EH (cell line): ENCODE measurements around the gene GTF2F2.
A peak's percentile ranks its signal among the peaks of the same experiment; 100 is the strongest.
"Not testable (repeated sequence)": the region's sequence is repeated elsewhere in the genome, so short reads cannot be mapped to it uniquely, and the experiment has no call there.

ENCODE experiments used
- DNase-seq: peaks from one replicate; pipeline ENCODE4 v3.0.0-alpha.2; 2015; ENCODE audit warnings: low read depth

The GTF2F2 gene

DNA sequence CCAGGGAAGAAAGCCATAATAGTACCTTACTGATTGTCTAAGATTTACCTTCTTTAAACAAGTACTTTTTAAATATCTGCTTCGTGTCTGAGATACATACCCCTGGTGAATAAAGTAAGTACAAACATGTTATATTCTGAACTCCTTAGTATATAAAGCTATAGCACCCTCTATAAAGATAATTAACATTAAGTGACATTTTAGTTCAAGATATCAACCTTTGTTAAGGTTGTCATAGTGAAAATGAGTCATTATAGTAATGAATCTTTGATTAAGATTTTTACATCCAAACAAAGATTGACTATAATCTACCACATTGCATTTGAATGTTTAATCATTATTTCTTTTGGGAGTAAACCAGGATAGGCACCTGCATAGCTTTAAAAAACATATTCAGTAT is 135.9 kb downstream of the GTF2F2 start:
- no peak for DNase-seq

GRCh38 chr13:45257638-45258333 is 137.5 kb downstream of the GTF2F2 start:
- DNase-seq, result peak; percentile 74

DNA sequence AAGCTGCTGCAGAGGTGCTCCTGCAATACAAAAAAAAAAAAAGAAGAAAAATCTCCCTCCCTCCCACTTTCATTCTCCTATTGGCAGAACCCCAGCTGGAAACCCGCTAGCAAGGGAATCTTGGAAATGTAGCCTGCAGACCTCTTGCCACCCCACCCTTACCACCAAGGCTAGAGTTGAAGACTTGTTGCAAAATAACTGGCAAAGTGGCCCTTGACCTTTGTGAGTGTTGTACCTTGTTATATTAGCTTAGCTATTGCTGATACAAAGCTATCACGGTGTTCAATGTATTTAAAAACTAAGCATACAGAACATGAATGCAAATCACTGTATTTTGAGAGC is 138.0 kb downstream of the GTF2F2 start:
- no peak for DNase-seq

- no peak for DNase-seq
These were observed 146.9 kb downstream of the GTF2F2 start for GRCh38 chr13:45267215-45267614.

- peak; percentile 61 for DNase-seq
These were observed 148.9 kb downstream of the GTF2F2 start for GRCh38 chr13:45269204-45269603.

DNA sequence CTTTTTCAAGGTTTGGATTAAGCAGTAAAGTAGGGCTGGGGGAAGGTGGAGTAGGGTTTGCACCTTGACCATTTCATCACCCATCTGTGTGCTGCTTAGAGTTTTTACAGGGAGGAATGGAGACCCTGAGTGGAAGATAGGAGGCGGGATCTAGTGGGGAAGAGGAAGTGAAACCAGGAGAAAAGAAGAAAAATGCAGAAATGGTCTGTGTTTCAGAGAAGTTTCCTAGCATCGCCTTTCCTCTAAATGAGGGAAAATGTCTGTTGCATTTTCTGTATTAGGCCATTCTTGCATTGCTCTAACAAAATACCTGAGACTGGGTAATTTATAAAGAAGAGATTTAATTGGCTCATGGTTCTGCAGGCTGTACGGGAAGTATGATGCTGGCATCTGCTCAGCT is 156.6 kb downstream of the GTF2F2 start:
- no peak for DNase-seq

DNA sequence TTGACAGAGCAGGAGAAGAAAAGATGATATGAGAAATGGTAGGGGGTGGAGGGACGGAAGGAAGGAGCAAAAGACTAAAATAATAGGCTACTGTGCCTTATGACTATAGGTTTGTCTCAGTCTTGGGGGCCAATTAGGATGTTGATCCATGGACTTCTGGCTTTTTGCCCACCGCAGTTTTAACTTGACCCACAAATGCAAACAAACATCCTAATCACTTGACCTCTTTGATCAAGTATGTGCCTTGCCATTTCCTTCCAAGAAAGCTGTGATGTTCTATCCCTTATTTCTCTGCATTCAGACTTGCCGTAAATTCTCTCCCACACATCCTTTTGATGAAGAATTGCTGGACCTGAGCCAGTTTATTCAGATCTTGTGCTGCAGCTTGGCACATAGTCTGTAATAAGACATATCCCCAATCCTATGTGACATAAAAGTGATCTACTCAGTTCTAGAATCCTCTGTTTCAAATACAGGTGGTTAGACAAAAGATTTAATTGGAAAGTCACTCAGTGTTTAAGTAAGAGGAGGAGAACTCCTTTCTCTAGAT is 157.9 kb downstream of the GTF2F2 start:
- DNase-seq, result no peak

DNA sequence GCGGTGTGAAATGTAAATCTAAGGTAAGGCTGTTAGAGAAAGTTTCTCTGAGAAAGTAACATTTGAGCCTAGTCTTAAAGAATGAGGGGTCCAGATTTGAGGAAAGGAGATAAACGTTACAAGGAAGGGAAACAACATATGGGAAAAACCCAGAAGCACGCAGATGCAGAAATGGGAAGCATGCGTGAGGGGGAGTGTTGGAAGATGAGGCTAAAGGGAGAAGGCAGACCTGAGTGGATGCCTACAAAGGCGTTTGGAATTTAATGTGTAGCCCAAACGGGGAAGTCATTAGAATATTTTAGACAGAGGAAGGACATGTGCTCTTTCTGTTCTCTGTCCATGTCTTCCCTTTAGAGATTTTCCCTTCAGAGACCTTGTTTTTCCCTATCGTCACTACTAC is 159.7 kb downstream of the GTF2F2 start:
- DNase-seq, result no peak

DNA sequence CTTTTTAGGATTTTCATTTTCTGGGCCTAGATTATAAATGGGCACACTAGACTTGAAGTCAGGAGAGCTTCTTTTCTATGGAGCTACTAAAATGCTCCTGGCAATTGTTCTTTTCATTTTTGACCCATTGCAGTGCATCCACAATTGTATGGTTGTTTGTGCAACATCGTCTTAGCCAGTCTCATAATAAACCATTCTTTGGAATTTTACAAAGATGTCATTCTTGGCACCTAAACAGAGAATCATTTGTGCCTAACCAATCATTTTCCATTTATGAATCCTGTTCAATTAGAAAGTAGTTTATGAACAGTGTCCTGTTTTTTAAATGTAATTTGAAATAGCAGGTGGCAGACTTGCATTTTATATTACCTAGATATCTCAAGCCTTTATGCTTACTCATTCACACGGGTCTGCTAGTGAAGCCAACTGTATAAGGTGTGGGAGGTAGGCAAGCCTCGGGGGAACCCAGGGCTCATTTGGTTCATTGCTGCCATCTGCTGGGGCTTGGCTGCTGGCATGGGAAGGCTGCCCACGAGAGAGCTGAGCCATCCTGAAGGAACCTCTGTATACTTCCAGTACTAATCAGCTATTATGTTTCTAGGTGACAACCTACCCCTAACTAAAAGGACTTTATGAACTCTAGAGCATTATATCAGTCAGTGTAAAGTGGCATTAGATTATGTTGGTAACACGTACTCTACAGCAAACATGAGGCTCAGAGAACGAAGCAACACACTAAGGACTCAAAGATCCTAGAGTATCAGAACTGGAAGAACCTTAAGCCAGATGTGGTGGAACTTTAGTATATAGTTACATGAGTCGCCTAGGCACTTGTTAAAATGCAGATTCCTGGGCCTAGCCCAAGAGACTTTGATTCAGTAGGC is 160.7 kb downstream of the GTF2F2 start:
- DNase-seq, result peak; percentile 73

DNA sequence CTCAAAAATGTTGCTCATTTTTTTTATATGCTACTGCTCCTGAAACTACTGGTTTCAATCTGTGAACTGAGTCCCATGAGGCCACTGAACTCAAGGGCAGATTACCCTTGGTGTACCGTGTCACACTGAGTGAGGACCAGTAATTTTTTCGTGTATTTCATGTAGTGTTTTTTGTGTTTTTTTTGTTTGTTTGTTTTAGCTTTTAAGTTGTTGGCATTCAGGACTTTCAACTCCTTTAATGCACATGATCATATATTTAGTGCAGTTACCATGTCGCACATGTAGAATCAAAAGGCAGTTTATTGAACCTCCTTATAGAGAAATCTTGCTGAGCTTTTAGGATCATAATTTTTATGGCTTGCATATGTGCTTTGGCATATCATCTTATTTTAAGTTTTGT is 162.7 kb downstream of the GTF2F2 start:
- DNase-seq, result no peak

DNA sequence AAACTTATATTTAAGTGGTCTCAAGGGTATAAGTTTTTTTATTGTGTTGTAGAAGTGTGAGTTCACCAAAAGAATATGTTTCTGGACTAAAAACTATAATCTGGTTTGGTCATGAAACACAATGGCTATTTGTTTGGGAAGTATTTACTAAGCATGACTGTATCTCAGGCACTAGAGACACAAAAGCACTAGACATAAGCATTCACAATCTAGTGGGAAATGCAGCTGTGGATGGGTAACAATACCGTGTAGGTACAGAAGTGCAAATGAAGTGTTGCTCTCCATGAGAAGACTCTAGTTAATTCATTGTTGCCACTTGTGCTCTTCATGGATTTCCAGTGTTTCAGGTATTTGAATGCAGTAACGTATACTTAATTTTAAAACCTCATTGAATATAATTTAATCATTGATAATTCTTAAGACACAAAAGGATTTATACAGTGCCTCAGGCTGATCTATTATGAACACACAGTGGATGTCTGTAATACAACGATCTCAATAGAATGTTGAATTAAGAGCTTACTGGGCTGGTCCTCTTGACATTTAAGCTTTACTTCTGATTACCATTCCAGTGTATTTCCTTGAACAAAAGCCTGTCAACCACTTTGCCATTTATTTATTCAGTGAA is 169.7 kb downstream of the GTF2F2 start:
- no peak for DNase-seq

DNA sequence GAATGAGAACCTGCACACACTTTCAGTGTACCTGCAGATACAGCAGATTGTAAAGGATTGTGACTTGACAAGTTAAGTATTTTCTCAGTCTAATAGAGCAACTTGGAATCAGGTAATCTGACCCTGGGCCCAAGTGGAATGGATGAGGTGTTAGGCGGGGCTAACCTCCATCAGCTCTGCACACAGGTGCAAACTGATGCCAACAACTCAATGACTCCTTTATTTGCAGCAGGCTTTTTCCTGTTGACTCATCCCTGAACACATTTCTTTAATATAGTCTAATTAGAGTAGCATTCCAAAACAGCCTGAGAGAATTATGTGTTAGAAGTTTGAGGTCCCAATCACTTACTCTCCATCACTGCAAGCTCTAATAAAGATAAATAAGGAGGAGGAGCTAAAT is 171.9 kb downstream of the GTF2F2 start:
- peak; percentile 35 for DNase-seq

- DNase-seq, result no peak
These were observed 175.2 kb downstream of the GTF2F2 start for GRCh38 chr13:45295536-45295935.

DNA sequence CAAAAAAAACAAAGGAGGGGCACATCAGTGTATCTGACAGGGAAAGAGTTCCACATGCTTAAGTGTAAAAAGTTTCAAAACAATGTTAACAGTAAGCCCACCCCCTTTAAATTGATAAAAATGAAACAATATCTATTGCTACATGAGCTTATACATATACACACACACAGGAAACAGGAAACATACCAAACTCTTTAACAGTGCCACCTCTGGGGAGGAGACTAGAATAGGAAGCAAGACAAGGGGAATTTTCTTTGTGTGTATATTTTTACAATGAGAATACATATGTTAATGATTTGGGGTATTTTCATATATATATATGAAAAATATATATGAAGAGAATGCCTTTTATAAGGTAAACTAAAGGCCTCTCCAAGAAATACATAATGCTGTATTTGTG is 175.9 kb downstream of the GTF2F2 start:
- no peak for DNase-seq

DNA sequence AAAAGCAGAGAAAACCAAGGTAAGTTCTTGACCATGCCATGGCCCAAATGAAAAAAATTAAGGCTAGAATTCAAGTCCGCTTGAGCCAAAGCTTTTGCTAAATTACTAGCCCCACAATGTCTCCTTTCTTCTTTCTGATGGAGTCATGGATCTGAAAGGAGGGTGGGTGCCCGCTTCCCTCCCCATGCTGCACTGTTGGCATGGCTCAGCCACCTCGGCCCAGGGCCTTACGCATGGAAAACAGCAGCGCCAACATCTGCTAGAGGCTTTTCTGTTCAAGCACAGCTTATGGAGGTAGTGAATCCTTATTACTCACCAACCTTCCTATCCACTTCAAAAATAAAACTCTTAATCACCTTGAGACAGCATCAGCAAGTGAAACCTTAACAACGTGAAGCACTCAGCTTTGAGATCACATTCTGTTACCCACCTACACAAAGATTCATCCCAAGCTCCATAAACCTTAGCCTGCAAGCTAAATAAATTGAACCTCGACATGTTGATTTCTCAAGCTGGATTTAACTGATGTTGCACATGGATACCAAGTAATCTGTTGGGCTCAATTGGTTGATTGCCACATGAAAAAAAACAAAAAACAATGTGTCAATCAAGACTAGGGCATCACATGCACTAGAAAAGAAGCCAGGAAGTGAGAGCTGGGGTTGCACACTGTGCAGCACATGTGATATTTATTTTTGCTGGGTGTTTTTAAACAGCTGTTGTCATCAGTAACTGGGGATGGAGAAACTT is 177.3 kb downstream of the GTF2F2 start:
- DNase-seq, result no peak

- no peak for DNase-seq
These were observed 177.8 kb downstream of the GTF2F2 start for GRCh38 chr13:45298206-45298505.

- DNase-seq, result not testable (repeated sequence)
These were observed 178.2 kb downstream of the GTF2F2 start for GRCh38 chr13:45298550-45298949.

GRCh38 chr13:45299194-45299593 is 178.9 kb downstream of the GTF2F2 start:
- peak; percentile 48 for DNase-seq

DNA sequence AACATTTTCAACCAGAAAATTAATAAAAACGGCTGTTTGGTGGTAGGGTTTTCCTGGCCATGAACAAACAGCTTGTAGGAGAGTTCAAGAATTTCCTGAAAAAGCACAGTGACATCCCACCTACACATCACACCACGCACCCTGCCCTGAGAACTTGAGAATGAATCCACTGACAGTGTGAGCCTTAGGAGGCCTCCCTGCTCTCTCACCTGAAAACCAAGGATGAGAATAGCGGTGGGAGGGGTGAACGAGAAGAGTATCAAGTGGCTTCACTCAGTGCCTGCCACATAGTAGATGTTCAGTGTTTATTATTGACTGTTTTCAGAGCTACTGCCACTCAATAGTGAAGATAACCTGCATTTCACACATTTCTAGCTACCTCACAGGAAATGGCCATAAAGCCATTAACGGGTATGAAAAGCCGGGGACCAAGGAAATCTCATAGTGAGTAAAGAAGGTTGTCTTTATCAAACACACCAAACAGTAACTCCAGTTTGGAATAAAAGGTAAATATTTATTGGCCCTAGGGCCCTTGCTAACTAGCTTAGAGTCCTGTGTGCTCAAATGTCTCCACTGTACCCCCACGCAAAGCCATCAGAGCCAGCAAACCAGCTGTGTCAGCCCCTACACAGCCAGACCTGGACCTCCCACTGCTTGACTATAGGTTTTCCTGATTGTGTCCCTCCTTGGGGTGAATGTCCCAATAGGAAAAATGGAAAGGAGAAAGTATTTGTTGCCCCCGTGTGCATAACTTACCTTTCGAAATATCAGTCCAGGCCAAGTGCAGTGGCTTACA is 180.1 kb downstream of the GTF2F2 start:
- DNase-seq, result no peak

- no peak for DNase-seq
These were observed 181.0 kb downstream of the GTF2F2 start for GRCh38 chr13:45301263-45301662.

GRCh38 chr13:45302507-45302906 is 182.2 kb downstream of the GTF2F2 start:
- DNase-seq, result no peak
